Karpas-422 (cell line): ENCODE data around the gene DEDD. TPM values are rescaled to one million over a fixed set of nuclear protein-coding genes. Genes with fewer than 3 reads are reported as not detected.
A peak's percentile ranks its signal among the peaks of the same experiment; 100 is the strongest.

Experiments
- DNase-seq: peaks from one replicate; pipeline ENCODE4 v3.0.0-alpha.2; 2015
- H2AFZ ChIP-seq: fragments of 200-600 bp; sonication (generic); 2 replicates; pipeline ENCODE4 v1.6.1; 2014; ENCODE audit warnings: antibody characterized with exemption, low read length, mixed read lengths
- H3K27ac ChIP-seq: fragments of 200-600 bp; sonication (generic); 2 replicates; pipeline ENCODE4 v1.5.1; 2014; ENCODE audit warnings: mild to moderate bottlenecking, low read length, moderate library complexity
- H3K27me3 ChIP-seq: fragments of 200-600 bp; sonication (generic); 2 replicates; pipeline ENCODE4 v1.6.1; 2014; ENCODE audit warnings: low read length, mixed read lengths
- H3K36me3 ChIP-seq: fragments of 200-600 bp; sonication (generic); 2 replicates; pipeline ENCODE4 v1.6.1; 2014; ENCODE audit warnings: low read length, mixed read lengths; ENCODE audit not compliant: insufficient read depth
- H3K4me1 ChIP-seq: fragments of 200-600 bp; sonication (generic); 2 replicates; pipeline ENCODE4 v1.6.1; 2014; ENCODE audit warnings: mild to moderate bottlenecking, low read length, mixed read lengths
- H3K4me2 ChIP-seq: fragments of 200-600 bp; sonication (generic); 2 replicates; pipeline ENCODE4 v1.6.1; 2014; ENCODE audit warnings: low read length, low read depth, mild to moderate bottlenecking; ENCODE audit not compliant: poor library complexity, severe bottlenecking
- H3K4me3 ChIP-seq: fragments of 200-600 bp; sonication (generic); 2 replicates; pipeline ENCODE4 v1.5.1; 2014; ENCODE audit warnings: mild to moderate bottlenecking, antibody characterized with exemption, low read length, mixed read lengths
- H3K79me2 ChIP-seq: fragments of 200-600 bp; sonication (generic); 2 replicates; pipeline ENCODE4 v1.6.1; 2014; ENCODE audit warnings: mild to moderate bottlenecking, low read length, mixed read lengths
- H3K9ac ChIP-seq: fragments of 200-600 bp; sonication (generic); 2 replicates; pipeline ENCODE4 v1.6.0; 2014; ENCODE audit warnings: low read length
- H3K9me2 ChIP-seq: fragments of 200-600 bp; sonication (generic), shearing (Covaris generic); replicated peaks from 2 replicates; pipeline ENCODE4 v1.6.0; 2014; ENCODE audit warnings: mild to moderate bottlenecking, low read length, moderate library complexity; ENCODE audit not compliant: insufficient read depth
- H3K9me3 ChIP-seq: fragments of 300-700, 200-600 bp; sonication (generic); 2 replicates; pipeline ENCODE4 v1.6.1; 2014; ENCODE audit warnings: low read length, mixed read lengths
- H4K20me1 ChIP-seq: fragments of 200-600 bp; sonication (generic); 2 replicates; pipeline ENCODE4 v1.6.1; 2014; ENCODE audit warnings: mild to moderate bottlenecking, antibody characterized with exemption, low read length, low read depth; ENCODE audit not compliant: insufficient read depth
- total RNA-seq: library from RNA; depleted of rRNA; stranded (reverse); fragments of >200 nt; shearing (Covaris generic); gene quantifications from 2 replicates; pipeline ENCODE4 v1.2.3, GENCODE V29; 2014; ENCODE audit warnings: low replicate concordance

DEDD gene
- total RNA-seq, 1 experiment from 2014 or later, result 25.6 TPM

- H3K4me3 ChIP-seq, result peak overlapping the region; percentile 88
Observed at GRCh38 chr1:161166669-161167548, 34.4 kb upstream of the DEDD start.

GRCh38 chr1:161165742-161166668, 33.5 kb upstream of the DEDD start, which contains the start of gene PPOX:
TSS of gene PPOX (plus strand) at chr1:161166426. CDS start at chr1:161166848, 422 bp downstream.
- Histone ChIP-seq H3K4me1 (peaks cover 49% of the 10 kb centered on the region), H3K27ac (peak within 1 kb of the TSS; percentile 86), H3K36me3 (peaks cover 6% of the 10 kb centered on the region; the same call in 1 of the 2 replicates), H3K9me3 (no peaks in the 10 kb centered on the region), H3K4me2 (peak within 1 kb of the TSS; percentile 83), H3K4me3 (peak within 1 kb of the TSS; percentile 88), H2AFZ (peak within 1 kb of the TSS; percentile 41; the same call in 1 of the 2 replicates), H4K20me1 (no peaks in the 10 kb centered on the region), H3K9me2 (no peaks in the 10 kb centered on the region), H3K27me3 (no peaks in the 10 kb centered on the region), H3K79me2 (peaks cover 14% of the 10 kb centered on the region), H3K9ac (peak within 1 kb of the TSS; percentile 75)
- peak; percentile 99 for DNase-seq

More at GRCh38 chr1:161166669-161167548, 34.4 kb upstream of the DEDD start:
- H3K4me2 ChIP-seq, result peak overlapping the region; percentile 83
- H3K9me2 ChIP-seq, result no peaks in the 10 kb centered on the region
- peak; percentile 65 for DNase-seq
- peak overlapping the region; percentile 41; the same call in 1 of the 2 replicates for H2AFZ ChIP-seq
- peak overlapping the region; percentile 75 for H3K9ac ChIP-seq
- peaks cover 40% of the 10 kb centered on the region for H3K4me1 ChIP-seq
- no peaks in the 10 kb centered on the region for H3K9me3 ChIP-seq
- H3K27ac ChIP-seq, result peak overlapping the region; percentile 64
- H4K20me1 ChIP-seq, result no peaks in the 10 kb centered on the region
- no peaks in the 10 kb centered on the region for H3K27me3 ChIP-seq
- peaks cover 11% of the 10 kb centered on the region for H3K79me2 ChIP-seq
- H3K36me3 ChIP-seq, result peaks cover 15% of the 10 kb centered on the region

- Histone ChIP-seq H2AFZ (no peak overlapping the region), H4K20me1 (no peaks in the 10 kb centered on the region), H3K79me2 (peaks cover 24% of the 10 kb centered on the region), H3K27me3 (no peaks in the 10 kb centered on the region), H3K4me2 (peak overlapping the region; percentile 83), H3K4me1 (peaks cover 58% of the 10 kb centered on the region), H3K36me3 (peaks cover 4% of the 10 kb centered on the region; the same call in 1 of the 2 replicates), H3K9me2 (no peaks in the 10 kb centered on the region), H3K9me3 (no peaks in the 10 kb centered on the region), H3K9ac (peak overlapping the region; percentile 75), H3K27ac (peak overlapping the region; percentile 86), H3K4me3 (peak overlapping the region; percentile 88)
- no peak for DNase-seq
Observed at GRCh38 chr1:161164901-161165610, 32.6 kb upstream of the DEDD start.

GRCh38 chr1:161163793-161164192, 31.3 kb upstream of the DEDD start:
- Histone ChIP-seq H3K9me2 (no peaks in the 10 kb centered on the region), H2AFZ (no peak overlapping the region), H3K36me3 (no peaks in the 10 kb centered on the region), H3K4me1 (peaks cover 65% of the 10 kb centered on the region), H3K4me2 (no peak overlapping the region), H3K27me3 (no peaks in the 10 kb centered on the region), H3K4me3 (no peak overlapping the region), H3K79me2 (peaks cover 30% of the 10 kb centered on the region), H3K9me3 (no peaks in the 10 kb centered on the region), H3K9ac (no peak overlapping the region), H3K27ac (no peak overlapping the region), H4K20me1 (no peaks in the 10 kb centered on the region)
- DNase-seq, result no peak

GRCh38 chr1:161162806-161163205, 30.3 kb upstream of the DEDD start:
- Histone ChIP-seq H3K9me2 (no peaks in the 10 kb centered on the region), H3K9ac (no peak overlapping the region), H2AFZ (no peak overlapping the region), H4K20me1 (no peaks in the 10 kb centered on the region), H3K4me3 (no peak overlapping the region), H3K4me2 (no peak overlapping the region), H3K79me2 (peaks cover 25% of the 10 kb centered on the region), H3K4me1 (peaks cover 68% of the 10 kb centered on the region), H3K27me3 (no peaks in the 10 kb centered on the region), H3K36me3 (no peaks in the 10 kb centered on the region), H3K9me3 (no peaks in the 10 kb centered on the region), H3K27ac (no peak overlapping the region)
- DNase-seq, result no peak

GRCh38 chr1:161162052-161162451, 29.6 kb upstream of the DEDD start:
- H3K27ac ChIP-seq, result no peak overlapping the region
- no peaks in the 10 kb centered on the region for H4K20me1 ChIP-seq
- no peak overlapping the region for H2AFZ ChIP-seq
- H3K27me3 ChIP-seq, result no peaks in the 10 kb centered on the region
- no peak overlapping the region for H3K4me3 ChIP-seq
- no peaks in the 10 kb centered on the region for H3K9me3 ChIP-seq
- H3K79me2 ChIP-seq, result peaks cover 22% of the 10 kb centered on the region
- H3K36me3 ChIP-seq, result 0 out of 2 replicates have a peak, but pooled peaks cover under 1% of the 10 kb centered on the region
- H3K9ac ChIP-seq, result peak overlapping the region; percentile 6; the same call in 1 of the 2 replicates
- peaks cover 61% of the 10 kb centered on the region for H3K4me1 ChIP-seq
- no peak for DNase-seq
- peak overlapping the region; percentile 17 for H3K4me2 ChIP-seq
- H3K9me2 ChIP-seq, result no peaks in the 10 kb centered on the region

- Histone ChIP-seq H3K4me1 (peaks cover 60% of the 10 kb centered on the region), H2AFZ (no peak overlapping the region), H3K4me2 (peak overlapping the region; percentile 17), H3K27me3 (no peaks in the 10 kb centered on the region), H3K9me2 (no peaks in the 10 kb centered on the region), H3K9ac (peak overlapping the region; percentile 6; the same call in 1 of the 2 replicates), H3K27ac (no peak overlapping the region), H3K79me2 (peaks cover 19% of the 10 kb centered on the region), H4K20me1 (no peaks in the 10 kb centered on the region), H3K9me3 (no peaks in the 10 kb centered on the region), H3K4me3 (no peak overlapping the region), H3K36me3 (0 out of 2 replicates have a peak, but pooled peaks cover 3% of the 10 kb centered on the region)
- no peak for DNase-seq
Observed at GRCh38 chr1:161161652-161162051, 29.2 kb upstream of the DEDD start.
